ENCODE data around the gene GPR155. TPM values are rescaled to one million over a fixed set of nuclear protein-coding genes. Genes with fewer than 3 reads are reported as not detected.

GPR155 gene
- polyA plus RNA-seq, 1 donor (not counting 4 experiments of a cell fraction or from before 2014, with no cell fraction given), result 15.7 TPM

DNA sequence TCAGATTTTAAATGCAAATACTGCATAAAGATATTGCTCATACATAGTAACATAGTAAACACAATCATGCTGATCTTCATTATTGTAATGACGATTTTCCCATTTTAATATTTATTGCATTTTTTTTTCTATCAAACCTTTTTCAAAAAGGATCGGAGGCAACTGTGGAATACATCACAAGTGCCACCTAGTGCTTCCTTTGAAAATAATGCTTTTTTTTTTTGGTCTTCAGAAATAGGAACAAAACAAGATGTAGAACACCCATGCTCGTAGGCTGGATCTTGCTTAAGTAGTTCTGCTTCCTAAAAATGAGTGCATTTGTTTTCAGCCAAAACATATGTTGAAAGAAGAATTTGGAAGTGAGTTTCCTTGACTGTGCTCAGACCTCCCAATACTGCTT is 35.7 kb upstream of the GPR155 start:
- FAIRE-seq, result no peak
- dilution Hi-C loops (cut with MboI; ENCODE audit: extremely low pct_ligation_motif_present, low sequenced_read_pairs), result loop anchor here (5.0 kb wide), 1 partner anchor 35 kb away; the partner anchor contains the start of gene GPR155

DNA sequence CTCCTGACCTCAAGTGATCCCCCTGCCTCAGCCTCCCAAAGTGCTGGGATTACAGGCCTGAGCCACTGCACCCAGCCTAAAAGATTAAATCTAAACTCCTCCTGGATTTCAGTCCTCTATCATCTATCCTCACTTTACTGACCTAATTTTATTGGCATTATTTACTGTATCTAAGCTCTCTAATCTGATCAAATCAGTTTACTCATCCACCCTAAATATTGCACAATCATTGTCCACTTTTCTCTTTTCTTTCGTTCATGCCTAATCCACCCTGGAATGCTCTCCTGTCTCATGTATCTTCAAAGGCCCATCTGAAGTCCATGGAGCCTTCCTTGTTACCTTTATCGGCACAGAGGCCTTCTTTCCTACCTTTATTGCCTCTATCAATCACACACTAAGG is 31.6 kb upstream of the GPR155 start:
- Histone ChIP-seq H3K9ac (ENCODE audit: control insufficient read depth, extremely low read depth, insufficient read depth, low read length) (no peak overlapping the region), H3K9me1 (ENCODE audit: control insufficient read depth, extremely low read depth, insufficient read depth, low read length) (no peaks in the 10 kb centered on the region), H3K4me3 (ENCODE audit: control insufficient read depth in 2 of 3, extremely low read depth in 1 of 3, insufficient read depth in 2 of 3, low read depth in 1 of 3, low read length in 3 of 3) (no peak overlapping the region), H4K20me1 (ENCODE audit: control insufficient read depth, extremely low read depth, insufficient read depth, low read length) (no peaks in the 10 kb centered on the region), H3K9me3 (ENCODE audit: control insufficient read depth, low read depth, low read length) (no peaks in the 10 kb centered on the region), H3K36me3 (ENCODE audit: control insufficient read depth in 2 of 2, extremely low read depth in 1 of 2, insufficient read depth in 2 of 2, low read length in 2 of 2) (no peaks in the 10 kb centered on the region), H2AFZ (ENCODE audit: control insufficient read depth, low read length) (no peak overlapping the region), H3K4me2 (ENCODE audit: control insufficient read depth, extremely low read depth, insufficient read depth, low read depth, low read length) (no peak overlapping the region), H3K79me2 (ENCODE audit: control insufficient read depth, insufficient read depth, low read length) (no peaks in the 10 kb centered on the region), H3K4me1 (ENCODE audit: control insufficient read depth, extremely low read depth, insufficient read depth, low read length) (no peaks in the 10 kb centered on the region), H3K27me3 (ENCODE audit: control insufficient read depth, extremely low read depth, insufficient read depth, low read length) (no peaks in the 10 kb centered on the region), H3K27ac (ENCODE audit: control insufficient read depth, insufficient read depth, low read length) (no peak overlapping the region)
- FAIRE-seq (no peak), DNase-seq (ENCODE audit: low read depth, low spot score) (no peak)
- TF ChIP-seq, protein P1, sequence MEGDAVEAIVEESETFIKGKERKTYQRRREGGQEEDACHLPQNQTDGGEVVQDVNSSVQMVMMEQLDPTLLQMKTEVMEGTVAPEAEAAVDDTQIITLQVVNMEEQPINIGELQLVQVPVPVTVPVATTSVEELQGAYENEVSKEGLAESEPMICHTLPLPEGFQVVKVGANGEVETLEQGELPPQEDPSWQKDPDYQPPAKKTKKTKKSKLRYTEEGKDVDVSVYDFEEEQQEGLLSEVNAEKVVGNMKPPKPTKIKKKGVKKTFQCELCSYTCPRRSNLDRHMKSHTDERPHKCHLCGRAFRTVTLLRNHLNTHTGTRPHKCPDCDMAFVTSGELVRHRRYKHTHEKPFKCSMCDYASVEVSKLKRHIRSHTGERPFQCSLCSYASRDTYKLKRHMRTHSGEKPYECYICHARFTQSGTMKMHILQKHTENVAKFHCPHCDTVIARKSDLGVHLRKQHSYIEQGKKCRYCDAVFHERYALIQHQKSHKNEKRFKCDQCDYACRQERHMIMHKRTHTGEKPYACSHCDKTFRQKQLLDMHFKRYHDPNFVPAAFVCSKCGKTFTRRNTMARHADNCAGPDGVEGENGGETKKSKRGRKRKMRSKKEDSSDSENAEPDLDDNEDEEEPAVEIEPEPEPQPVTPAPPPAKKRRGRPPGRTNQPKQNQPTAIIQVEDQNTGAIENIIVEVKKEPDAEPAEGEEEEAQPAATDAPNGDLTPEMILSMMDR (optimal IDR thresholded peaks at IDR 0.05 in 1 of 3, IDR thresholded peaks at IDR 0.05 in 1 of 3, conservative IDR thresholded peaks at IDR 0.05 in 1 of 3; ENCODE audit: extremely low read depth in 1 of 3, insufficient read depth in 2 of 3, low read length in 3 of 3), result no peak
- TF ChIP-seq EZH2 (IDR thresholded peaks at IDR 0.05; ENCODE audit: low read length), result no peak
- dilution Hi-C loops (cut with MboI; ENCODE audit: extremely low pct_ligation_motif_present, low sequenced_read_pairs), result no loop called here

More for the DNA sequence above, 35.7 kb upstream of the GPR155 start:
- Histone ChIP-seq H4K20me1 (ENCODE audit: control insufficient read depth, extremely low read depth, insufficient read depth, low read length) (no peaks in the 10 kb centered on the region), H3K4me1 (ENCODE audit: control insufficient read depth, extremely low read depth, insufficient read depth, low read length) (no peaks in the 10 kb centered on the region), H3K9me1 (ENCODE audit: control insufficient read depth, extremely low read depth, insufficient read depth, low read length) (no peaks in the 10 kb centered on the region), H3K36me3 (ENCODE audit: control insufficient read depth in 2 of 2, extremely low read depth in 1 of 2, insufficient read depth in 2 of 2, low read length in 2 of 2) (no peaks in the 10 kb centered on the region), H3K9me3 (ENCODE audit: control insufficient read depth, low read depth, low read length) (no peaks in the 10 kb centered on the region), H3K27ac (ENCODE audit: control insufficient read depth, insufficient read depth, low read length) (no peak overlapping the region), H3K9ac (ENCODE audit: control insufficient read depth, extremely low read depth, insufficient read depth, low read length) (no peak overlapping the region), H3K27me3 (ENCODE audit: control insufficient read depth, extremely low read depth, insufficient read depth, low read length) (no peaks in the 10 kb centered on the region), H3K4me3 (ENCODE audit: control insufficient read depth in 2 of 3, extremely low read depth in 1 of 3, insufficient read depth in 2 of 3, low read depth in 1 of 3, low read length in 3 of 3) (no peak overlapping the region), H2AFZ (ENCODE audit: control insufficient read depth, low read length) (no peak overlapping the region), H3K4me2 (ENCODE audit: control insufficient read depth, extremely low read depth, insufficient read depth, low read depth, low read length) (no peak overlapping the region), H3K79me2 (ENCODE audit: control insufficient read depth, insufficient read depth, low read length) (no peaks in the 10 kb centered on the region)
- TF ChIP-seq, protein P1 (optimal IDR thresholded peaks at IDR 0.05 in 1 of 3, IDR thresholded peaks at IDR 0.05 in 1 of 3, conservative IDR thresholded peaks at IDR 0.05 in 1 of 3; ENCODE audit: extremely low read depth in 1 of 3, insufficient read depth in 2 of 3, low read length in 3 of 3), result peak in 1 of 3 experiments; percentile 30
- no peak for TF ChIP-seq EZH2 (IDR thresholded peaks at IDR 0.05; ENCODE audit: low read length)
- no peak for DNase-seq (ENCODE audit: low read depth, low spot score)

All from keratinocyte (primary cell).